22Rv1 (cell line): ENCODE results near the gene TRPM7.

Source experiments
- ZFX ChIP-seq: fragments of 450-650 bp; IDR thresholded peaks from 2 replicates; pipeline ENCODE4 v1.6.1; 2017; ENCODE audit warnings: antibody characterized with exemption, borderline replicate concordance
- TF ChIP-seq, protein P1 (sequence below): fragments of 450-650 bp; IDR thresholded peaks from 2 replicates; pipeline ENCODE4 v1.5.1; 2017; ENCODE audit warnings: mild to moderate bottlenecking

DNA sequence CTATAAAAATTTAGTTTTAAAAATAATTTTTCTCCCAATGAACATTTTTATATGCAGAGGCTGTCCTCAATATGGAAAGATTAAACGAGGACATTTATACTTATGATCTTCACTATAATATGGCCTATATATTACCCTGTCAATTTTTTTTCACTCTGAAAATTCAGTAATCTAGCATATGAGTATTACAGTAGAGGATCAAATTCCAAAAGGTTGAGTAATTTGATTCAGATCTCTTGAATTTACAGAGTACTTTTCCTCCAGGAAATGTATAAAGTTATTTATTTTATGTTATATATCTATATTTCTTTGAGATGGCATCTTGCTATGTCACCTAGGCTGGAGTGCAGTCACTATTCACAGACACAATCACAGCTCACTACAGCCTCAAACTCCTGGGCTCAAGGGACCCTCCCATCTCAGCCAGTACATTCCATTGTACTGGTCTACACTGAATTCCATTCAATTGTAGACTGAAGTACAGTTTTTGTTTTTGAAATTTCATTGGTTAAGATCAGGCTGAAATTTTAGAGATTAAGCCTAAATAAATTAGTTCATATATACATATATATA, 16.3 kb upstream of the TRPM7 start:
- TF ChIP-seq, protein P1, sequence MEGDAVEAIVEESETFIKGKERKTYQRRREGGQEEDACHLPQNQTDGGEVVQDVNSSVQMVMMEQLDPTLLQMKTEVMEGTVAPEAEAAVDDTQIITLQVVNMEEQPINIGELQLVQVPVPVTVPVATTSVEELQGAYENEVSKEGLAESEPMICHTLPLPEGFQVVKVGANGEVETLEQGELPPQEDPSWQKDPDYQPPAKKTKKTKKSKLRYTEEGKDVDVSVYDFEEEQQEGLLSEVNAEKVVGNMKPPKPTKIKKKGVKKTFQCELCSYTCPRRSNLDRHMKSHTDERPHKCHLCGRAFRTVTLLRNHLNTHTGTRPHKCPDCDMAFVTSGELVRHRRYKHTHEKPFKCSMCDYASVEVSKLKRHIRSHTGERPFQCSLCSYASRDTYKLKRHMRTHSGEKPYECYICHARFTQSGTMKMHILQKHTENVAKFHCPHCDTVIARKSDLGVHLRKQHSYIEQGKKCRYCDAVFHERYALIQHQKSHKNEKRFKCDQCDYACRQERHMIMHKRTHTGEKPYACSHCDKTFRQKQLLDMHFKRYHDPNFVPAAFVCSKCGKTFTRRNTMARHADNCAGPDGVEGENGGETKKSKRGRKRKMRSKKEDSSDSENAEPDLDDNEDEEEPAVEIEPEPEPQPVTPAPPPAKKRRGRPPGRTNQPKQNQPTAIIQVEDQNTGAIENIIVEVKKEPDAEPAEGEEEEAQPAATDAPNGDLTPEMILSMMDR: no peak
- no peak for TF ChIP-seq ZFX
